ENCODE data around the gene TRANK1. TPM values are rescaled to one million over a fixed set of nuclear protein-coding genes. Genes with fewer than 3 reads are reported as not detected.

Gene TRANK1
- polyA plus RNA-seq, 2 donors: 1.6 to 2.0 TPM

GRCh38 chr3:36814776-36815175, 130.1 kb downstream of the TRANK1 start:
- 58 to 67% methylated on average over 4 of the region's 4 CpGs for WGBS, 2 donors
- Histone ChIP-seq H3K27me3 (ENCODE audit: control insufficient read depth in 1 of 2, insufficient read depth in 2 of 2, low read length in 2 of 2) (no peaks in the 10 kb centered on the region), H3K4me1 (ENCODE audit: control insufficient read depth in 2 of 2, insufficient read depth in 2 of 2, low read length in 1 of 2) (peaks cover 3% of the 10 kb centered on the region in 2 donors), H3K9me3 (ENCODE audit: control insufficient read depth in 2 of 2, insufficient read depth in 1 of 2, low read depth in 1 of 2, low read length in 1 of 2) (no peaks in the 10 kb centered on the region), H3K27ac (ENCODE audit: low read depth in 2 of 2, low read length in 1 of 2) (no peak overlapping the region), H3K4me3 (ENCODE audit: low read depth in 1 of 2, low read length in 2 of 2) (no peak overlapping the region), H3K36me3 (ENCODE audit: control insufficient read depth in 2 of 2, insufficient read depth in 2 of 2, low read length in 1 of 2) (no peaks in the 10 kb centered on the region)

- no peaks in the 10 kb centered on the region for H3K9me3 ChIP-seq (ENCODE audit: control insufficient read depth in 2 of 2, insufficient read depth in 1 of 2, low read depth in 1 of 2, low read length in 1 of 2)
- H3K36me3 ChIP-seq (ENCODE audit: control insufficient read depth in 2 of 2, insufficient read depth in 2 of 2, low read length in 1 of 2): no peaks in the 10 kb centered on the region
- H3K4me3 ChIP-seq (ENCODE audit: low read depth in 1 of 2, low read length in 2 of 2): no peak overlapping the region
- no peaks in the 10 kb centered on the region for H3K27me3 ChIP-seq (ENCODE audit: control insufficient read depth in 1 of 2, insufficient read depth in 2 of 2, low read length in 2 of 2)
- 44 to 60% methylated on average over 7 of the region's 7 CpGs for WGBS, 2 donors
- no peak overlapping the region for H3K27ac ChIP-seq (ENCODE audit: low read depth in 2 of 2, low read length in 1 of 2)
- peaks cover 3% of the 10 kb centered on the region in 2 donors for H3K4me1 ChIP-seq (ENCODE audit: control insufficient read depth in 2 of 2, insufficient read depth in 2 of 2, low read length in 1 of 2)
Observed at GRCh38 chr3:36814066-36814717, 130.7 kb downstream of the TRANK1 start.

- H3K36me3 ChIP-seq (ENCODE audit: control insufficient read depth in 2 of 2, insufficient read depth in 2 of 2, low read length in 1 of 2): no peaks in the 10 kb centered on the region
- H3K4me3 ChIP-seq (ENCODE audit: low read depth in 1 of 2, low read length in 2 of 2): no peak overlapping the region
- whole genome bisulfite sequencing, 2 donors: 56% methylated on average over 6 of the region's 6 CpGs
- H3K27me3 ChIP-seq (ENCODE audit: control insufficient read depth in 1 of 2, insufficient read depth in 2 of 2, low read length in 2 of 2): no peaks in the 10 kb centered on the region
- H3K27ac ChIP-seq (ENCODE audit: low read depth in 2 of 2, low read length in 1 of 2): no peak overlapping the region
- H3K4me1 ChIP-seq (ENCODE audit: control insufficient read depth in 2 of 2, insufficient read depth in 2 of 2, low read length in 1 of 2): peaks cover 3% of the 10 kb centered on the region in 2 donors
- H3K9me3 ChIP-seq (ENCODE audit: control insufficient read depth in 2 of 2, insufficient read depth in 1 of 2, low read depth in 1 of 2, low read length in 1 of 2): peaks cover 0 to 3% of the 10 kb centered on the region in 2 donors
Observed at GRCh38 chr3:36813305-36813704, 131.5 kb downstream of the TRANK1 start.

- no peaks in the 10 kb centered on the region for H3K36me3 ChIP-seq (ENCODE audit: control insufficient read depth in 2 of 2, insufficient read depth in 2 of 2, low read length in 1 of 2)
- H3K27ac ChIP-seq (ENCODE audit: low read depth in 2 of 2, low read length in 1 of 2): no peak overlapping the region
- H3K4me1 ChIP-seq (ENCODE audit: control insufficient read depth in 2 of 2, insufficient read depth in 2 of 2, low read length in 1 of 2): peaks cover 3% of the 10 kb centered on the region in 2 donors
- H3K9me3 ChIP-seq (ENCODE audit: control insufficient read depth in 2 of 2, insufficient read depth in 1 of 2, low read depth in 1 of 2, low read length in 1 of 2): peaks cover 0 to 4% of the 10 kb centered on the region in 2 donors
- no peak overlapping the region for H3K4me3 ChIP-seq (ENCODE audit: low read depth in 1 of 2, low read length in 2 of 2)
- 55 to 56% methylated on average over 1 of the region's 1 CpG for WGBS, 2 donors
- no peaks in the 10 kb centered on the region for H3K27me3 ChIP-seq (ENCODE audit: control insufficient read depth in 1 of 2, insufficient read depth in 2 of 2, low read length in 2 of 2)
Observed at GRCh38 chr3:36812240-36812639, 132.6 kb downstream of the TRANK1 start.

GRCh38 chr3:36811768-36812167, 133.1 kb downstream of the TRANK1 start:
- 85 to 89% methylated on average over 2 of the region's 2 CpGs for WGBS, 2 donors

GRCh38 chr3:36804295-36805055, 140.4 kb downstream of the TRANK1 start:
- H3K36me3 ChIP-seq (ENCODE audit: control insufficient read depth in 2 of 2, insufficient read depth in 2 of 2, low read length in 1 of 2): no peaks in the 10 kb centered on the region
- H3K9me3 ChIP-seq (ENCODE audit: control insufficient read depth in 2 of 2, insufficient read depth in 1 of 2, low read depth in 1 of 2, low read length in 1 of 2): peaks cover 0 to 4% of the 10 kb centered on the region in 2 donors
- H3K27ac ChIP-seq (ENCODE audit: low read depth in 2 of 2, low read length in 1 of 2): no peak overlapping the region
- no peaks in the 10 kb centered on the region for H3K27me3 ChIP-seq (ENCODE audit: control insufficient read depth in 1 of 2, insufficient read depth in 2 of 2, low read length in 2 of 2)
- no peaks in the 10 kb centered on the region for H3K4me1 ChIP-seq (ENCODE audit: control insufficient read depth in 2 of 2, insufficient read depth in 2 of 2, low read length in 1 of 2)
- H3K4me3 ChIP-seq (ENCODE audit: low read depth in 1 of 2, low read length in 2 of 2): no peak overlapping the region
- WGBS, 2 donors: 94 to 95% methylated on average over 2 of the region's 2 CpGs

More at GRCh38 chr3:36811768-36812167, 133.1 kb downstream of the TRANK1 start:
- H3K27ac ChIP-seq (ENCODE audit: low read depth in 2 of 2, low read length in 1 of 2): no peak overlapping the region
- H3K4me3 ChIP-seq (ENCODE audit: low read depth in 1 of 2, low read length in 2 of 2): no peak overlapping the region
- peaks cover 3% of the 10 kb centered on the region in 2 donors for H3K4me1 ChIP-seq (ENCODE audit: control insufficient read depth in 2 of 2, insufficient read depth in 2 of 2, low read length in 1 of 2)
- no peaks in the 10 kb centered on the region for H3K36me3 ChIP-seq (ENCODE audit: control insufficient read depth in 2 of 2, insufficient read depth in 2 of 2, low read length in 1 of 2)
- H3K9me3 ChIP-seq (ENCODE audit: control insufficient read depth in 2 of 2, insufficient read depth in 1 of 2, low read depth in 1 of 2, low read length in 1 of 2): peaks cover 0 to 4% of the 10 kb centered on the region in 2 donors
- no peaks in the 10 kb centered on the region for H3K27me3 ChIP-seq (ENCODE audit: control insufficient read depth in 1 of 2, insufficient read depth in 2 of 2, low read length in 2 of 2)

GRCh38 chr3:36803091-36803791, 141.6 kb downstream of the TRANK1 start:
- Histone ChIP-seq H3K4me1 (ENCODE audit: control insufficient read depth in 2 of 2, insufficient read depth in 2 of 2, low read length in 1 of 2) (no peaks in the 10 kb centered on the region), H3K27me3 (ENCODE audit: control insufficient read depth in 1 of 2, insufficient read depth in 2 of 2, low read length in 2 of 2) (no peaks in the 10 kb centered on the region), H3K36me3 (ENCODE audit: control insufficient read depth in 2 of 2, insufficient read depth in 2 of 2, low read length in 1 of 2) (no peaks in the 10 kb centered on the region), H3K27ac (ENCODE audit: low read depth in 2 of 2, low read length in 1 of 2) (no peak overlapping the region), H3K4me3 (ENCODE audit: low read depth in 1 of 2, low read length in 2 of 2) (no peak overlapping the region), H3K9me3 (ENCODE audit: control insufficient read depth in 2 of 2, insufficient read depth in 1 of 2, low read depth in 1 of 2, low read length in 1 of 2) (no peaks in the 10 kb centered on the region)
- WGBS, 2 donors: 94% methylated on average over 5 of the region's 5 CpGs

- WGBS, 2 donors: 53 to 62% methylated on average over 3 of the region's 3 CpGs
- Histone ChIP-seq H3K36me3 (ENCODE audit: control insufficient read depth in 2 of 2, insufficient read depth in 2 of 2, low read length in 1 of 2) (no peaks in the 10 kb centered on the region), H3K4me3 (ENCODE audit: low read depth in 1 of 2, low read length in 2 of 2) (no peak overlapping the region), H3K9me3 (ENCODE audit: control insufficient read depth in 2 of 2, insufficient read depth in 1 of 2, low read depth in 1 of 2, low read length in 1 of 2) (no peaks in the 10 kb centered on the region), H3K4me1 (ENCODE audit: control insufficient read depth in 2 of 2, insufficient read depth in 2 of 2, low read length in 1 of 2) (no peaks in the 10 kb centered on the region), H3K27me3 (ENCODE audit: control insufficient read depth in 1 of 2, insufficient read depth in 2 of 2, low read length in 2 of 2) (no peaks in the 10 kb centered on the region), H3K27ac (ENCODE audit: low read depth in 2 of 2, low read length in 1 of 2) (no peak overlapping the region)
Observed at GRCh38 chr3:36800533-36801116, 144.2 kb downstream of the TRANK1 start.

- Histone ChIP-seq H3K9me3 (ENCODE audit: control insufficient read depth in 2 of 2, insufficient read depth in 1 of 2, low read depth in 1 of 2, low read length in 1 of 2) (no peaks in the 10 kb centered on the region), H3K27ac (ENCODE audit: low read depth in 2 of 2, low read length in 1 of 2) (no peak overlapping the region), H3K4me1 (ENCODE audit: control insufficient read depth in 2 of 2, insufficient read depth in 2 of 2, low read length in 1 of 2) (no peaks in the 10 kb centered on the region), H3K27me3 (ENCODE audit: control insufficient read depth in 1 of 2, insufficient read depth in 2 of 2, low read length in 2 of 2) (no peaks in the 10 kb centered on the region), H3K36me3 (ENCODE audit: control insufficient read depth in 2 of 2, insufficient read depth in 2 of 2, low read length in 1 of 2) (no peaks in the 10 kb centered on the region), H3K4me3 (ENCODE audit: low read depth in 1 of 2, low read length in 2 of 2) (no peak overlapping the region)
Observed at GRCh38 chr3:36796881-36797280, 148.0 kb downstream of the TRANK1 start.

Measured in esophagus (tissue), 2 donors.